Measurements from ENCODE around the gene CRLF3. TPM values are rescaled to one million over a fixed set of nuclear protein-coding genes. Genes with fewer than 3 reads are reported as not detected.
A peak's percentile ranks its signal among the peaks of the same experiment; 100 is the strongest.
"Not testable (repeated sequence)": the region's sequence is repeated elsewhere in the genome, so short reads cannot be mapped to it uniquely, and the experiment has no call there.

CRLF3 gene
- total RNA-seq, 1 donor from 2014 or later: 49.5 TPM

DNA sequence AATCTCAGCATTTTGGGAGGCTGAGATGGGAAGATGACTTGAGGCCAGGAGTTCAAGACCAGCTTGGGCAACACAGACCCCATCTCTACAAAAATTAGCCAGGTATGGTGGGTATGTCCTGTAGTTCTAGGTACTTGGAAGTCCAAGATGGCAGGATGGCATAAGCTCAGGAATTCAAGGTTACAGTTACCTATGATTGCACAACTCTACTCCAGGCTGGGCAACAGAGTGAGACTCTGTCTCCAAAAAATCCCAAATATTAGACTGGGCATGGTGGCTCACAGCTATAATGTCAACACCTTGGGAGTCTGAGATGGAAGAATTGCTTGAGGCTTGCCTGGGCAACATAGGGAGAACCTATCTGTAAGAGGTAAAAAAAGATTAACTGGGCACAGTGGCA is 63.4 kb downstream of the CRLF3 start:
- intact Hi-C loops (cut with micrococcal nuclease): no loop called here
- H3K4me1 Mint-ChIP-seq (ENCODE audit: low read depth): peaks cover 10% of the 10 kb centered on the region
- no peak overlapping the region for H3K4me3 Mint-ChIP-seq
- H3K27ac Mint-ChIP-seq: peak overlapping the region; percentile 48
- no peak for DNase-seq (ENCODE audit: low spot score)
- H3K27me3 Mint-ChIP-seq (ENCODE audit: insufficient read depth): no peaks in the 10 kb centered on the region
- no peaks in the 10 kb centered on the region for H3K9me3 Mint-ChIP-seq
- H3K36me3 Mint-ChIP-seq (ENCODE audit: low read depth): peaks cover 6% of the 10 kb centered on the region

DNA sequence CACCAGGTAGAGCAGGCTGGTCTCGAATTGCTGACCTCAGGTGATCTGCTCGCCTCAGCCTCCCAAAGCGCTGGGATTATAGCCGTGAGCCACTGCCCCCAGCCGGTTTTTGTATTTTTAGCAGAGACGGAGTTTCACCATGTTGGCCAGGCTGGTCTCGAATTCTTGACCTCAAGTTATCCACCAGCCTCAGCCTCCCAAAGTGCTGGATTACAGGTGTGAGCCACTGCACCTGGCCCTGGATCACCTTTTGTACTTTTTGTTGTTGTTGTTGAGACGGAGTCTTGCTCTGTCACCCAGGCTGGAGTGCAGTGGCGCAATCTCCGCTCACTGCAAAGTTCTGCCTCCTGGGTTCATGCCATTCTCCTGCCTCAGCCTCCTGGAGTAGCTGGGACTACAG is 71.2 kb downstream of the CRLF3 start:
- DNase-seq (ENCODE audit: low spot score); H3K27ac Mint-ChIP-seq; H3K4me3 Mint-ChIP-seq; H3K4me1 Mint-ChIP-seq (ENCODE audit: low read depth); H3K27me3 Mint-ChIP-seq (ENCODE audit: insufficient read depth); H3K9me3 Mint-ChIP-seq; intact Hi-C loops (cut with micrococcal nuclease): not testable (repeated sequence)
- H3K36me3 Mint-ChIP-seq (ENCODE audit: low read depth): peaks cover 14% of the 10 kb centered on the region

DNA sequence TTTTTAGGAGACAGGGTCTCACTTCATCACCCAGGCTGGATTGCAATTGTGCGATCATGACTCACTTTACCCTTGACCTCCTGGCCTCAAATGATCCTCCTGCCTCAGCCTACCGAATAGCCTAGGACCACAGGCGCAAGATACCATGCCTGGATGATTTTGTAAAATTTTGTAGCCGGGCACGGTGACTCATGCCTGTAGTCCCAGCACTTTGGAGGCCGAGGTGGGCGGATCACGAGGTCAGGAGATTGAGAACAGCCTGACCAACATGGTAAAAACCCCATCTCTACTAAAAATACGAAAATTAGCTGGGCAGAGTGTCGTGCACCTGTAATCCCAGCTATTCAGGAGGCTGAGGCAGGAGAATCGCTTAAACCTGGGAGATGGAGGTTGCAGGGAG is 73.5 kb downstream of the CRLF3 start:
- DNase-seq (ENCODE audit: low spot score); H3K4me1 Mint-ChIP-seq (ENCODE audit: low read depth); intact Hi-C loops (cut with micrococcal nuclease): not testable (repeated sequence)

DNA sequence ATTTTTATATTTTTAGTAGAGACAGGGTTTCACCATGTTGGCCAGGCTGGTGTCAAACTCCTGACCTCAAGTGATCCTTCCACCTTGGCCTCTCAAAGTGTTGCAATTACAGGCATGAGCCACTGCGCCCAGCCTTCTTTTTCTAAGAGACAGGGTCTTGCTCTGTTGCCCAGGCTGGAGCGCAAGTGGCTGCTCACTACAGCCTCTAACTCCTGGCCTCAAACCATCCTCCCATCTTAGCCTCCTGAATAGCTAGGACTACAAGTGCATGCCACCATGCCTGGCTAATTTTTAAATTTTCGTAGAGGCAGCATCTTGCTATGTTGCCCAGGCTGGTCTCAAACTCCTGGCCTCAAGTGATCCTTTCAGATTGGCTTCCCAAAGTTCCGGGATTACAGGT is 76.9 kb downstream of the CRLF3 start:
- H3K4me3 Mint-ChIP-seq; H3K9me3 Mint-ChIP-seq; H3K27me3 Mint-ChIP-seq (ENCODE audit: insufficient read depth); H3K4me1 Mint-ChIP-seq (ENCODE audit: low read depth); H3K27ac Mint-ChIP-seq; DNase-seq (ENCODE audit: low spot score); intact Hi-C loops (cut with micrococcal nuclease): not testable (repeated sequence)
- H3K36me3 Mint-ChIP-seq (ENCODE audit: low read depth): peaks cover 20% of the 10 kb centered on the region

More for the DNA sequence above, 73.5 kb downstream of the CRLF3 start:
- peaks cover 20% of the 10 kb centered on the region for H3K36me3 Mint-ChIP-seq (ENCODE audit: low read depth)
- not testable (repeated sequence) for H3K27me3 Mint-ChIP-seq (ENCODE audit: insufficient read depth); H3K27ac Mint-ChIP-seq; H3K9me3 Mint-ChIP-seq; H3K4me3 Mint-ChIP-seq

DNA sequence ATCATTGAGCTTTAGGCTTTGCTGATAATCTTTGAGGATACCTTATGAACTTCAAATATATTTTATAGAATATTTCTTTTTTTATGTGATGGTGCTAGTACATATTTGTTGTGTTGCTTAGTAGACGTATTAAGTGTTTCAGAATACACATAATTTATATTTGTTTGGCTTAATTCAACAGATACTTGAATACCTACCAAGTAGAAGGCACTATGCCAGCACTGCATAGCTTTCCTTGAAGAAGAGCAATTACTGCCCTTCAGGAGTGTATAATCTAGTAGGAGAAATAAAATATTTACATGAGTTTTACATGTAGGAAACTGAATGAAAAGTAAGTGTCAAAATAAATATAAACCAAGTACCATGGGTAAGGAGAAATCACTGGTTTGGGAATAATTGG is 81.8 kb downstream of the CRLF3 start:
- DNase-seq (ENCODE audit: low spot score); H3K27ac Mint-ChIP-seq; H3K9me3 Mint-ChIP-seq; intact Hi-C loops (cut with micrococcal nuclease); H3K4me3 Mint-ChIP-seq; H3K27me3 Mint-ChIP-seq (ENCODE audit: insufficient read depth): not testable (repeated sequence)
- Mint-ChIP-seq H3K36me3 (ENCODE audit: low read depth) (peaks cover 24% of the 10 kb centered on the region), H3K4me1 (ENCODE audit: low read depth) (peaks cover 13% of the 10 kb centered on the region)

DNA sequence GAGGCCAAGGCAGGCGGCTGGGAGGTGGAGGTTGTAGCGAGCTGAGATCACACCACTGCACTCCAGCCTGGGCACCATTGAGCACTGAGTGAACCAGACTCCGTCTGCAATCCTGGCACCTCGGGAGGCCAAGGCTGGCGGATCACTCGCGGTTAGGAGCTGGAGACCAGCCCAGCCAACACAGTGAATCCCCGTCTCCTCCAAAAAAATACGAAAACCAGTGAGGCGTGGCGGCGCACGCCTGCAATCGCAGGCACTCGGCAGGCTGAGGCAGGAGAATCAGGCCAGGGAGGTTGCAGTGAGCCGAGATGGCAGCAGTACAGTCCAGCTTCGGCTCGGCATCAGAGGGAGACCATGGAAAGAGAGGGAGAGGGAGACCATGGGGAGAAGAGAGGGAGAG is 88.1 kb downstream of the CRLF3 start:
- H3K27ac Mint-ChIP-seq; H3K4me3 Mint-ChIP-seq; H3K27me3 Mint-ChIP-seq (ENCODE audit: insufficient read depth); H3K9me3 Mint-ChIP-seq; intact Hi-C loops (cut with micrococcal nuclease); DNase-seq (ENCODE audit: low spot score): not testable (repeated sequence)
- Mint-ChIP-seq H3K36me3 (ENCODE audit: low read depth) (peaks cover 31% of the 10 kb centered on the region), H3K4me1 (ENCODE audit: low read depth) (peaks cover 31% of the 10 kb centered on the region)

DNA sequence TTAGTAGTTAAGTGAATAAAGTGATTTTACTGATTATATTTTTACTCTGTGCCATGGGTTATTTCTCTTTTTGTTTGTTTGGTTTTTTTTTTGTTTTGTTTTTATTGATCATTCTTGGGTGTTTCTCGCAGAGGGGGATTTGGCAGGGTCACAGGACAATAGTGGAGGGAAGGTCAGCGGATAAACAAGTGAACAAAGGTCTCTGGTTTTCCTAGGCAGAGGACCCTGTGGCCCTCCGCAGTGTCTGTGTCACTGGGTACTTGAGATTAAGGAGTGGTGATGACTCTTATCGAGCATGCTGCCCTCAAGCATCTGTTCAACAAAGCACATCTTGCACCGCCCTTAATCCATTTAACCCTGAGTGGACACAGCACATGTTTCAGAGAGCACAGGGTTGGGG is 88.8 kb downstream of the CRLF3 start:
- H3K27ac Mint-ChIP-seq; H3K9me3 Mint-ChIP-seq; DNase-seq (ENCODE audit: low spot score); intact Hi-C loops (cut with micrococcal nuclease); H3K27me3 Mint-ChIP-seq (ENCODE audit: insufficient read depth): not testable (repeated sequence)
- Mint-ChIP-seq H3K4me1 (ENCODE audit: low read depth) (peaks cover 25% of the 10 kb centered on the region), H3K36me3 (ENCODE audit: low read depth) (peaks cover 27% of the 10 kb centered on the region), H3K4me3 (peak overlapping the region; percentile 48)

DNA sequence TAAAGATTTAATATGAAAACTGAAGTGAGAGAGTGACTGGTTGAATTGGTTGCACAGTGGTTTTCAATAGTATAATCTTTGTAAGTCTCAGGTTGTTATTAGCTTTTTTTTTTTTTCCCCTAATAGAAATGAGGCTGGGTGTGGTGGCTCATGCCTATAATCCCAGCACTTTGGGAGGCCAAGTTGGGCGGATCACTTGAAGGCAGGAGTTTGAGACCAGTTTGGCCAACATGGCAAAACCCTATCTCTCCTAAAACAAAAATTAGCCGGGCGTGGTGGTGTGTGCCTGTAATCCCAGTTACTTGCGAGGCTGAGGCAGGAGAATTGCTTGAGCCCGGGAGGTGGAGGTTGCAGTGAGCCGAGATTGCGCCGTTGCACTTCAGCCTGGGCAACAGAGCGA is 89.3 kb downstream of the CRLF3 start:
- peak overlapping the region; percentile 52 for H3K27ac Mint-ChIP-seq
- peaks cover 24% of the 10 kb centered on the region for H3K36me3 Mint-ChIP-seq (ENCODE audit: low read depth)
- peak overlapping the region; percentile 24 for H3K4me3 Mint-ChIP-seq
- DNase-seq (ENCODE audit: low spot score); intact Hi-C loops (cut with micrococcal nuclease); H3K9me3 Mint-ChIP-seq; H3K27me3 Mint-ChIP-seq (ENCODE audit: insufficient read depth): not testable (repeated sequence)
- H3K4me1 Mint-ChIP-seq (ENCODE audit: low read depth): peaks cover 27% of the 10 kb centered on the region

DNA sequence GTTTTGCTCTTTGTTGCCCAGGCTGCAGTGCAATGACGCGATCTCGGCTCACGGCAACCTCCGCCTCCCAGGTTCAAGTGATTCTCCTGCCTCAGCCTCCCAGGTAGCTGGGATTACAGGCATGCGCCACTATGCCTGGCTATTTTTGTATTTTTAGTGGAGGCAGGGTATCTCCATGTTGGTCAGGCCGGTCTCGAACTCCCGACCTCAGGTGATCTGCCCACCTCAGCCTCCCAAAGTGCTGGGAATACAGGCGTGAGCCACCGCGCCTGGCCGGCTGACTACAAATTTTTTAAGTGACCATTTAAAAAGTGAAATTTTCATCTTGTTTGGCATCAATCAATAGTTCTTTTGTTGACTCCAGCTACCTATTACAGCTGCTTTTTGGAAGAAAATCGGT is 90.3 kb downstream of the CRLF3 start:
- H3K9me3 Mint-ChIP-seq; H3K27ac Mint-ChIP-seq; DNase-seq (ENCODE audit: low spot score); H3K27me3 Mint-ChIP-seq (ENCODE audit: insufficient read depth): not testable (repeated sequence)
- Mint-ChIP-seq H3K4me3 (peak overlapping the region; percentile 37), H3K4me1 (ENCODE audit: low read depth) (peaks cover 24% of the 10 kb centered on the region), H3K36me3 (ENCODE audit: low read depth) (peaks cover 21% of the 10 kb centered on the region)
- intact Hi-C loops (cut with micrococcal nuclease): loop anchor here (5.0 kb wide), 1 partner anchor 88 kb away; the partner anchor contains the start of gene CRLF3

Other genes with a start within 250 kb of the CRLF3 start
- gene ATAD5, start 7.3 kb upstream of the CRLF3 start, total RNA-seq: 26.2 and 28.7 TPM in 2 replicates
- 16.9 and 19.5 TPM in 2 replicates for gene TEFM, start 81.5 kb upstream of the CRLF3 start, total RNA-seq
- gene ADAP2, start 97.3 kb upstream of the CRLF3 start, total RNA-seq: 0.75 and 1.1 TPM in 2 replicates
- 8.6 and 10.6 TPM in 2 replicates for gene RNF135, start 146.3 kb upstream of the CRLF3 start, total RNA-seq

Measured in activated T-helper 1 cell treated with anti-CD3 and anti-CD28 coated beads, Interleukin-12 subunit alpha, Interleukin-12 subunit beta, Interleukin-2, Interleukin-4 antibody, amounts not matched to agents 30 ng/mL and 10 ng/mL and 1 ng/mL, durations not matched to agents 14 hours and 24 hours and 36 hours (primary cell).